GM12873 (cell line): Measurements from ENCODE around the gene HSD17B12.

Source experiments
- CTCF ChIP-seq: IDR thresholded peaks from 2 replicates; pipeline ENCODE4 v1.5.1; 2012; ENCODE audit warnings: low read depth, mild to moderate bottlenecking, moderate library complexity, low read length, control low read depth; ENCODE audit not compliant: insufficient read depth; ENCODE audit errors: missing control alignments

Gene HSD17B12

GRCh38 chr11:43708776-43709175 is 28.2 kb downstream of the HSD17B12 start:
- TF ChIP-seq CTCF, result peak; percentile 29

GRCh38 chr11:43709689-43710088 is 29.2 kb downstream of the HSD17B12 start:
- no peak for TF ChIP-seq CTCF

- TF ChIP-seq CTCF, result no peak
Observed at GRCh38 chr11:43712676-43713075, 32.1 kb downstream of the HSD17B12 start.

- TF ChIP-seq CTCF, result no peak
Observed at GRCh38 chr11:43718373-43718772, 37.8 kb downstream of the HSD17B12 start.

GRCh38 chr11:43723617-43724016 is 43.1 kb downstream of the HSD17B12 start:
- TF ChIP-seq CTCF, result no peak

GRCh38 chr11:43732225-43732624 is 51.7 kb downstream of the HSD17B12 start:
- no peak for TF ChIP-seq CTCF

- TF ChIP-seq CTCF, result no peak
Observed at GRCh38 chr11:43734256-43734655, 53.7 kb downstream of the HSD17B12 start.
